Activated T-helper 1 cell treated with anti-CD3 and anti-CD28 coated beads, Interleukin-12 subunit alpha, Interleukin-12 subunit beta, Interleukin-2, Interleukin-4 antibody, amounts not matched to agents 30 ng/mL and 10 ng/mL and 1 ng/mL, durations not matched to agents 14 hours and 24 hours and 36 hours (primary cell): ENCODE measurements around the gene SAMD4B. TPM values are rescaled to one million over a fixed set of nuclear protein-coding genes. Genes with fewer than 3 reads are reported as not detected.
A peak's percentile ranks its signal among the peaks of the same experiment; 100 is the strongest.
"Not testable (repeated sequence)": the region's sequence is repeated elsewhere in the genome, so short reads cannot be mapped to it uniquely, and the experiment has no call there.

ENCODE experiments used
- DNase-seq: peaks from one replicate; pipeline ENCODE4 v3.0.0; 2021; ENCODE audit warnings: low spot score
- H3K27ac Mint-ChIP-seq: one replicate; pipeline ENCODE4 v1.8.0; 2021; ENCODE audit warnings: mild to moderate bottlenecking, mixed read lengths
- H3K27me3 Mint-ChIP-seq: one replicate; pipeline ENCODE4 v1.8.0; 2022; ENCODE audit warnings: mild to moderate bottlenecking, moderate library complexity, mixed read lengths; ENCODE audit not compliant: insufficient read depth
- H3K36me3 Mint-ChIP-seq: one replicate; pipeline ENCODE4 v1.8.0; 2021; ENCODE audit warnings: low read depth, mixed read lengths
- H3K4me1 Mint-ChIP-seq: one replicate; pipeline ENCODE4 v1.8.0; 2021; ENCODE audit warnings: low read depth, mixed read lengths
- H3K4me3 Mint-ChIP-seq: one replicate; pipeline ENCODE4 v1.8.0; 2021; ENCODE audit warnings: mild to moderate bottlenecking, moderate library complexity, mixed read lengths
- H3K9me3 Mint-ChIP-seq: one replicate; pipeline ENCODE4 v1.8.0; 2021; ENCODE audit warnings: mixed read lengths
- intact Hi-C: fragments of 100-400 bp; cut with micrococcal nuclease; formaldehyde crosslinking; loops from one replicate; pipeline ENCODE4 v1.15.1; 2024
- total RNA-seq: library from RNA; stranded (reverse); gene quantifications from 2 replicates; pipeline ENCODE4 v1.2.3, GENCODE V29; 2022

Gene SAMD4B
- total RNA-seq, 1 donor from 2014 or later: 71.8 TPM

- Mint-ChIP-seq H3K27me3 (no peaks in the 10 kb centered on the region), H3K4me1 (peaks cover 63% of the 10 kb centered on the region)
Observed at GRCh38 chr19:39333507-39333906, 8.7 kb upstream of the SAMD4B start.

DNA sequence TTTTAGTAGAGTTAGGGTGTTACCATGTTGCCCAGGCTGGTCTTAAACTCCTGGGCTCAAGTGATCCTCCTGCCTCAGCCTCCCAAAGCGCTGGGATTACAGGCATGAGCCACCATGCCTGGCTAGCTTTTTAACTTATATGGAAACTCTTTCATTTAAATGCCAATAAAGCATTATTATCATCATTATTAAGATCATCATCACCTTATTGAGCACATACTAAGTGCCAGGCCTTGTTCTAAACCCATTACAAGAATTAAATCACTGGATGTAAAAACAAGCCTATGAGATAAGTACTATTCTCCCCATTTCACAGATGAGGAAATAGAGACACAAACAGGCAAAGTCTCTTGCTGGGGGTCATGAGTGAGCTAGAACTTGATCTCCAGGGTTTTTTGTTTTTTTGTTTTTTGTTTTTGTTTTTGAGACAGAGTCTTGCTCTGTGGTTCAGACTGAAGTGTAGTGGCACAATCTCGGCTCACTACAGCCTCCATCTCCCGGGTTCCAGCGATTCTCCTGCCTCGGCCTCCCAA, 7.7 kb upstream of the SAMD4B start:
- Mint-ChIP-seq H3K4me1 (peaks cover 56% of the 10 kb centered on the region), H3K9me3 (no peaks in the 10 kb centered on the region), H3K4me3 (peak overlapping the region; percentile 96), H3K36me3 (peaks cover 30% of the 10 kb centered on the region), H3K27ac (peak overlapping the region; percentile 96), H3K27me3 (no peaks in the 10 kb centered on the region)
- DNase-seq: no peak
- intact Hi-C loops: loop anchor here (10.0 kb wide), 1 partner anchor 360 kb away; the partner anchor contains the start of gene FBXO17

More at GRCh38 chr19:39333507-39333906, 8.7 kb upstream of the SAMD4B start:
- Mint-ChIP-seq H3K4me3 (peak overlapping the region; percentile 96), H3K9me3 (no peaks in the 10 kb centered on the region), H3K27ac (peak overlapping the region; percentile 52), H3K36me3 (peaks cover 36% of the 10 kb centered on the region)
- intact Hi-C loops: loop anchor here (10.0 kb wide), 1 partner anchor 359 kb away; the partner anchor contains the start of gene FBXO17
- no peak for DNase-seq

- intact Hi-C loops: loop anchor here (10.0 kb wide), 1 partner anchor 360 kb away; the partner anchor contains the start of gene FBXO17
- H3K4me3 Mint-ChIP-seq: peak overlapping the region; percentile 96
- DNase-seq: no peak
- H3K9me3 Mint-ChIP-seq: no peaks in the 10 kb centered on the region
- H3K4me1 Mint-ChIP-seq: peaks cover 62% of the 10 kb centered on the region
- H3K36me3 Mint-ChIP-seq: peaks cover 30% of the 10 kb centered on the region
- no peaks in the 10 kb centered on the region for H3K27me3 Mint-ChIP-seq
- peak overlapping the region; percentile 96 for H3K27ac Mint-ChIP-seq
Observed at GRCh38 chr19:39335168-39335548, 7.1 kb upstream of the SAMD4B start.

DNA sequence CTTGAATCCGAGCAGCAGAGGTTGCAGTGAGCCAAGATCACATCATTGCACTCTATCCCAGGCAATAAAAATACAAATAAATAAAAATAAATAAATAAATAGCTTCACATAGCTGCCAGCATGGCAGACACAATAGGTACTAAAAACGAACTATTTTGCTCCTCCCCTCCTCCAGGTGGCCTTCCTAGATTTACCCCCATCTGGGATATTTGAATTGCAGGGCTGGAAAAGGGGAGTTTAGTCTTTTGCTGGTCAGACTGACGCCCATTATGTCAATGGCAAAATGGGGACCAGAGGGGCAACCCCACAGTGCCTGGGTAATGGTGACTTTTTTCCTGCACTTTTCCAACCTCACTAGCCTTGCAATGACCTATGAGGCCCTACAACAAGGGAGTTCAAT, 5.7 kb upstream of the SAMD4B start:
- Mint-ChIP-seq H3K4me1 (peaks cover 70% of the 10 kb centered on the region), H3K9me3 (no peaks in the 10 kb centered on the region), H3K4me3 (peak overlapping the region; percentile 96), H3K27me3 (no peaks in the 10 kb centered on the region), H3K27ac (peak overlapping the region; percentile 96), H3K36me3 (peaks cover 23% of the 10 kb centered on the region)
- intact Hi-C loops: loop anchor here (1.0 to 10.0 kb wide), 2 partner anchors 76 to 362 kb away; partner anchors contain the start of genes FBXO17 and PLEKHG2
- no peak for DNase-seq

- no peak for DNase-seq
- Mint-ChIP-seq H3K27me3 (no peaks in the 10 kb centered on the region), H3K36me3 (peaks cover 26% of the 10 kb centered on the region), H3K4me3 (peak overlapping the region; percentile 99), H3K9me3 (no peaks in the 10 kb centered on the region), H3K4me1 (peaks cover 75% of the 10 kb centered on the region), H3K27ac (peak overlapping the region; percentile 96)
- intact Hi-C loops: loop anchor here (2.0 to 10.0 kb wide), 3 partner anchors 193 to 487 kb away; partner anchors contain the start of genes EID2B and FBXO17
Observed at GRCh38 chr19:39339674-39340073, 2.5 kb upstream of the SAMD4B start.

DNA sequence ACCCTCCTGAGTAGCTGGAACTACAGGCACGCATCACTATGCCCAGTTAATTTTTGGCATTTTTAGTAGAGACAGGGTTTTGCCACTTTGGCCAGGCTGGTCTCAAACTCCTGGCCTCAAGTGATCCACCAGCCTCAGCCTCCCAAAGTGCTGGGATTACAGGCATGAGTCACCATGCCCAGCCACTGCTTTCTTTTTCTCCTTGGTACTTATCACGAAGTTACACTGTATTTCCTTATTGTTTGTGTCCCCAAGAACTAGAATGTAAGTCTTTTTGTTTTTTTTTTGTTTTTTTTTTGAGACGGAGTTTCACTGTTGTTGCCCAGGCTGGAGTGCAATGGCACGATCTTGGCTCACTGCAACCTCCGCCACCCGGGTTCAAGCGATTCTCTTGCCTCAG, 2.1 kb upstream of the SAMD4B start:
- peak overlapping the region; percentile 96 for H3K27ac Mint-ChIP-seq
- H3K4me3 Mint-ChIP-seq: peak overlapping the region; percentile 99
- H3K27me3 Mint-ChIP-seq, H3K9me3 Mint-ChIP-seq, DNase-seq: not testable (repeated sequence)
- H3K4me1 Mint-ChIP-seq: peaks cover 75% of the 10 kb centered on the region
- H3K36me3 Mint-ChIP-seq: peaks cover 26% of the 10 kb centered on the region
- intact Hi-C loops: loop anchor here (2.0 to 5.0 kb wide), 2 partner anchors 193 to 488 kb away; partner anchors contain the start of gene EID2B

GRCh38 chr19:39341129-39341718, 997 bp upstream of the SAMD4B start:
- intact Hi-C loops: loop anchor here (1.0 to 5.0 kb wide), 4 partner anchors 50 to 489 kb away; partner anchors contain the start of genes EID2B, MED29, PAF1 and PAK4
- no peak for DNase-seq
- H3K27me3 Mint-ChIP-seq: no peaks in the 10 kb centered on the region
- peaks cover 26% of the 10 kb centered on the region for H3K36me3 Mint-ChIP-seq
- H3K4me3 Mint-ChIP-seq: peak overlapping the region; percentile 99
- peaks cover 78% of the 10 kb centered on the region for H3K4me1 Mint-ChIP-seq
- peak overlapping the region; percentile 96 for H3K27ac Mint-ChIP-seq
- no peaks in the 10 kb centered on the region for H3K9me3 Mint-ChIP-seq

GRCh38 chr19:39342647-39343305, 555 bp downstream of the SAMD4B start:
- Mint-ChIP-seq H3K4me1 (peaks cover 73% of the 10 kb centered on the region), H3K27ac (peak overlapping the region; percentile 85), H3K36me3 (peaks cover 27% of the 10 kb centered on the region), H3K27me3 (no peaks in the 10 kb centered on the region), H3K4me3 (peak overlapping the region; percentile 83), H3K9me3 (no peaks in the 10 kb centered on the region)
- intact Hi-C loops: loop anchor here (1.0 to 5.0 kb wide), 4 partner anchors 9 to 490 kb away; partner anchors contain the start of genes PLEKHG2 and SUPT5H
- DNase-seq: no peak

GRCh38 chr19:39345956-39346355, 3.7 kb downstream of the SAMD4B start:
- H3K4me3 Mint-ChIP-seq: no peak overlapping the region
- H3K27me3 Mint-ChIP-seq: no peaks in the 10 kb centered on the region
- H3K4me1 Mint-ChIP-seq: peaks cover 73% of the 10 kb centered on the region
- peaks cover 38% of the 10 kb centered on the region for H3K36me3 Mint-ChIP-seq
- intact Hi-C loops: no loop called here
- no peak for DNase-seq
- no peaks in the 10 kb centered on the region for H3K9me3 Mint-ChIP-seq
- no peak overlapping the region for H3K27ac Mint-ChIP-seq

DNA sequence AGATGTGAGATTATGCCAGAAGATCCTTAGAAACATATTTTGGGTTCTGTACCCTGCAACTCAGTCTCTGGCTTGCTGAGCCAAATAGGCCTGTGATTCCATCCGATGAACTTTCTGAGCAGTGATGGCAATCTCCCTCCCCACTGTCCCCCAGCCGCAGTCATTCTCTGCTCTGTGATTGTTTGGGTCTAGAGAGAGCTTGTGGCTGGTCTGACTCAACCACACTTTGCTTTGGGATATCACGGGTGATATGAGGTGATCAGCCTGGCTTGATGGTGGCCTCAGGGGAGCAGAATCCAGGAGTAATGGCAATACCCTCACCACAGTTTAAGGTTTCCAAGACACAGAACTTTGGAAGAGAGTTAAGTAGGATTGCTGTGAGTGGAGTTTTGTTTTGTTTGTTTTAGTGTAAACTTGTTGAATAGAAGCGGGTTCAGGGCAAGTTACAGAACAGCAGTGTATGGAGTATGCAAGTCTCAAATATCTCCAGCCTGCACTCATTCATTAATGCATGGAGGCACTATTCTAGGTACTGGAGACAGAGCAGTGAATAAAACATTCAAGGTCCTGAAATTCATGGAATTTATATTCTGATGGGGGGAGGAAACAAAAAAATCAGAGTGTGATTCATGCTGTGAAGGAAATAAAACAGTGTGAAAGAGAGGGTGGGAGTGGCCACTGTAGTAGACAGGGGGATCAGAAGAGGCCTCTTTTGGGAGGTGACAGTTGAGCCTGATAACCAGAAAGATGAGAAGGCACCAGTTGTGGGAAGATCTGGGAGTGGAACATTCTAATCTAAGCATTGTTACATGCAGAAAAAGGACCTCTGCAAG, 5.3 kb downstream of the SAMD4B start:
- H3K36me3 Mint-ChIP-seq: peaks cover 50% of the 10 kb centered on the region
- no peak for DNase-seq

DNA sequence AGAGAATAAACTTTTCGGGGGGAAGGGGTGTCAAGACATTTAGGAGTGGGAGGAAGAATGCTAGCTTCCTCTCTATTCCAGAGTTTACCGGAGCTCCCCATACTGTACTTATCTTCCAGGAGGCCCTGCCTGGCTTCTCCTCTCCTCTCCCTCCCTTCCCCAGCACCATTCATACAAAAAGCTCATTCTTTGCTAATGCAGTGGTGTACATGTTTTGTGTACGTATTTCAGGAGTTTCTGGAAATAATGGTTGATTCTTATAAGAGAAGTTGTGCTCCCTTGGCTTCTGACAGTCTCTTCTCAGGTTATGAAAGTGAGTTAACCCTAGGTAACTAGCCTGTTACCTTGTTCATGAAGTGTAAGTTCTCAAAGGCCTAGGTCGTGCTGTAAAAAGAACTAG, 7.1 kb downstream of the SAMD4B start:
- Mint-ChIP-seq H3K4me3 (no peak overlapping the region), H3K9me3 (no peaks in the 10 kb centered on the region)
- intact Hi-C loops: no loop called here

More for the DNA sequence above, 5.3 kb downstream of the SAMD4B start:
- intact Hi-C loops: no loop called here
- Mint-ChIP-seq H3K27ac (no peak overlapping the region), H3K27me3 (no peaks in the 10 kb centered on the region), H3K9me3 (no peaks in the 10 kb centered on the region), H3K4me1 (peaks cover 79% of the 10 kb centered on the region), H3K4me3 (no peak overlapping the region)

GRCh38 chr19:39350156-39350555, 7.9 kb downstream of the SAMD4B start:
- Mint-ChIP-seq H3K27me3 (no peaks in the 10 kb centered on the region), H3K4me3 (no peak overlapping the region), H3K36me3 (peaks cover 45% of the 10 kb centered on the region), H3K9me3 (no peaks in the 10 kb centered on the region), H3K27ac (no peak overlapping the region), H3K4me1 (peaks cover 57% of the 10 kb centered on the region)
- DNase-seq: no peak
- intact Hi-C loops: no loop called here

More for the DNA sequence above, 7.1 kb downstream of the SAMD4B start:
- H3K27me3 Mint-ChIP-seq: no peaks in the 10 kb centered on the region
- H3K27ac Mint-ChIP-seq: no peak overlapping the region
- H3K4me1 Mint-ChIP-seq: peaks cover 65% of the 10 kb centered on the region
- H3K36me3 Mint-ChIP-seq: peaks cover 46% of the 10 kb centered on the region
- DNase-seq: no peak
